ENCODE results near the gene IFNE.
"Not testable (repeated sequence)": the region's sequence is repeated elsewhere in the genome, so short reads cannot be mapped to it uniquely, and the experiment has no call there.

Gene IFNE

GRCh38 chr9:21481470-21482056, 550 bp downstream of the IFNE start:
- DNase-seq, result no peak

- no peak for DNase-seq
These were observed 2.9 kb downstream of the IFNE start for GRCh38 chr9:21479152-21479702.

- no peak for DNase-seq
These were observed 4.6 kb downstream of the IFNE start for GRCh38 chr9:21477466-21477865.

GRCh38 chr9:21473236-21473635, 8.9 kb downstream of the IFNE start:
- DNase-seq, result no peak

- DNase-seq, result no peak
These were observed 12.0 kb downstream of the IFNE start for GRCh38 chr9:21470126-21470525.

- DNase-seq, result peak; percentile 4 to 57
These were observed 16.1 kb downstream of the IFNE start for GRCh38 chr9:21465859-21466518.

GRCh38 chr9:21465138-21465537, 17.0 kb downstream of the IFNE start:
- no peak for DNase-seq

- DNase-seq, result no peak
These were observed 20.7 kb downstream of the IFNE start for GRCh38 chr9:21461377-21461776.

- DNase-seq, result peak; percentile 4 to 22
These were observed 26.8 kb downstream of the IFNE start for GRCh38 chr9:21455320-21455719.

GRCh38 chr9:21454149-21454548, 28.0 kb downstream of the IFNE start:
- DNase-seq, result no peak

GRCh38 chr9:21452681-21453080, 29.4 kb downstream of the IFNE start:
- DNase-seq, result no peak

- no peak for DNase-seq
These were observed 31.2 kb downstream of the IFNE start for GRCh38 chr9:21450733-21451394.

GRCh38 chr9:21449312-21449711, 32.8 kb downstream of the IFNE start:
- not testable (repeated sequence) for DNase-seq

GRCh38 chr9:21443849-21444625, 38.1 kb downstream of the IFNE start:
- no peak for DNase-seq

- DNase-seq, result no peak
These were observed 42.0 kb downstream of the IFNE start, which contains the start of gene IFNA1 for GRCh38 chr9:21440139-21440538. TSS of gene IFNA1 (plus strand) at chr9:21440439. CDS start at chr9:21440508, 69 bp downstream.

GRCh38 chr9:21435015-21435383, 47.1 kb downstream of the IFNE start:
- DNase-seq, result peak in 1 of 2 experiments; percentile 7

GRCh38 chr9:21434202-21435014, 47.7 kb downstream of the IFNE start:
- DNase-seq, result peak; percentile 60 to 72

- no peak for DNase-seq
These were observed 49.3 kb downstream of the IFNE start for GRCh38 chr9:21432672-21433425.
